ENCODE measurements around the gene MRPL17. TPM values are rescaled to one million over a fixed set of nuclear protein-coding genes. Genes with fewer than 3 reads are reported as not detected.

Gene MRPL17
- total and polyA plus RNA-seq, 9 of the 15 experiments (the other 6 are each of a cell fraction or from before 2014, with no cell fraction given), result 33.9 to 81.6 (median 43.9) TPM

- TF ChIP-seq NR2F6 (CRISPR knock-in tag; IDR thresholded peaks at IDR 0.05), result no peak
- TF ChIP-seq CLOCK (CRISPR knock-in tag; IDR thresholded peaks at IDR 0.05; ENCODE audit: borderline replicate concordance), result no peak
- no peak for TF ChIP-seq ZKSCAN1 (IDR thresholded peaks at IDR 0.05; ENCODE audit: low read depth, low read length)
- TF ChIP-seq CC2D1A (IDR thresholded peaks at IDR 0.05), result peak; percentile 46; the same call in 1 of the 2 replicates
- TF ChIP-seq FOXP1 (CRISPR knock-in tag; IDR thresholded peaks at IDR 0.05), result peak; percentile 91
- TF ChIP-seq ZNF133 (CRISPR knock-in tag; IDR thresholded peaks at IDR 0.05), result 0 out of 2 replicates have a peak, but pooled peaks have one; percentile 52
- TF ChIP-seq PPARD (CRISPR knock-in tag; IDR thresholded peaks at IDR 0.05), result no peak
- 0 out of 2 replicates have a peak, but pooled peaks have one; percentile 49 for TF ChIP-seq CBX1 (IDR thresholded peaks at IDR 0.05; ENCODE audit: low read depth)
- TF ChIP-seq, protein P1, sequence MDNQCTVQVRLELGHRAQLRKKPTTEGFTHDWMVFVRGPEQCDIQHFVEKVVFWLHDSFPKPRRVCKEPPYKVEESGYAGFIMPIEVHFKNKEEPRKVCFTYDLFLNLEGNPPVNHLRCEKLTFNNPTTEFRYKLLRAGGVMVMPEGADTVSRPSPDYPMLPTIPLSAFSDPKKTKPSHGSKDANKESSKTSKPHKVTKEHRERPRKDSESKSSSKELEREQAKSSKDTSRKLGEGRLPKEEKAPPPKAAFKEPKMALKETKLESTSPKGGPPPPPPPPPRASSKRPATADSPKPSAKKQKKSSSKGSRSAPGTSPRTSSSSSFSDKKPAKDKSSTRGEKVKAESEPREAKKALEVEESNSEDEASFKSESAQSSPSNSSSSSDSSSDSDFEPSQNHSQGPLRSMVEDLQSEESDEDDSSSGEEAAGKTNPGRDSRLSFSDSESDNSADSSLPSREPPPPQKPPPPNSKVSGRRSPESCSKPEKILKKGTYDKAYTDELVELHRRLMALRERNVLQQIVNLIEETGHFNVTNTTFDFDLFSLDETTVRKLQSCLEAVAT (IDR thresholded peaks at IDR 0.05), result peak; percentile 12 to 68; a peak in 2 of 4 replicates
- TF ChIP-seq, protein P2, sequence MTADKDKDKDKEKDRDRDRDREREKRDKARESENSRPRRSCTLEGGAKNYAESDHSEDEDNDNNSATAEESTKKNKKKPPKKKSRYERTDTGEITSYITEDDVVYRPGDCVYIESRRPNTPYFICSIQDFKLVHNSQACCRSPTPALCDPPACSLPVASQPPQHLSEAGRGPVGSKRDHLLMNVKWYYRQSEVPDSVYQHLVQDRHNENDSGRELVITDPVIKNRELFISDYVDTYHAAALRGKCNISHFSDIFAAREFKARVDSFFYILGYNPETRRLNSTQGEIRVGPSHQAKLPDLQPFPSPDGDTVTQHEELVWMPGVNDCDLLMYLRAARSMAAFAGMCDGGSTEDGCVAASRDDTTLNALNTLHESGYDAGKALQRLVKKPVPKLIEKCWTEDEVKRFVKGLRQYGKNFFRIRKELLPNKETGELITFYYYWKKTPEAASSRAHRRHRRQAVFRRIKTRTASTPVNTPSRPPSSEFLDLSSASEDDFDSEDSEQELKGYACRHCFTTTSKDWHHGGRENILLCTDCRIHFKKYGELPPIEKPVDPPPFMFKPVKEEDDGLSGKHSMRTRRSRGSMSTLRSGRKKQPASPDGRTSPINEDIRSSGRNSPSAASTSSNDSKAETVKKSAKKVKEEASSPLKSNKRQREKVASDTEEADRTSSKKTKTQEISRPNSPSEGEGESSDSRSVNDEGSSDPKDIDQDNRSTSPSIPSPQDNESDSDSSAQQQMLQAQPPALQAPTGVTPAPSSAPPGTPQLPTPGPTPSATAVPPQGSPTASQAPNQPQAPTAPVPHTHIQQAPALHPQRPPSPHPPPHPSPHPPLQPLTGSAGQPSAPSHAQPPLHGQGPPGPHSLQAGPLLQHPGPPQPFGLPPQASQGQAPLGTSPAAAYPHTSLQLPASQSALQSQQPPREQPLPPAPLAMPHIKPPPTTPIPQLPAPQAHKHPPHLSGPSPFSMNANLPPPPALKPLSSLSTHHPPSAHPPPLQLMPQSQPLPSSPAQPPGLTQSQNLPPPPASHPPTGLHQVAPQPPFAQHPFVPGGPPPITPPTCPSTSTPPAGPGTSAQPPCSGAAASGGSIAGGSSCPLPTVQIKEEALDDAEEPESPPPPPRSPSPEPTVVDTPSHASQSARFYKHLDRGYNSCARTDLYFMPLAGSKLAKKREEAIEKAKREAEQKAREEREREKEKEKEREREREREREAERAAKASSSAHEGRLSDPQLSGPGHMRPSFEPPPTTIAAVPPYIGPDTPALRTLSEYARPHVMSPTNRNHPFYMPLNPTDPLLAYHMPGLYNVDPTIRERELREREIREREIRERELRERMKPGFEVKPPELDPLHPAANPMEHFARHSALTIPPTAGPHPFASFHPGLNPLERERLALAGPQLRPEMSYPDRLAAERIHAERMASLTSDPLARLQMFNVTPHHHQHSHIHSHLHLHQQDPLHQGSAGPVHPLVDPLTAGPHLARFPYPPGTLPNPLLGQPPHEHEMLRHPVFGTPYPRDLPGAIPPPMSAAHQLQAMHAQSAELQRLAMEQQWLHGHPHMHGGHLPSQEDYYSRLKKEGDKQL (CRISPR knock-in tag; IDR thresholded peaks at IDR 0.05; ENCODE audit: borderline replicate concordance), result no peak
- TF ChIP-seq SRF (CRISPR knock-in tag; IDR thresholded peaks at IDR 0.05), result peak in 1 of 2 experiments; percentile 70; a peak in 1 of 4 replicates
- TF ChIP-seq, protein P3, sequence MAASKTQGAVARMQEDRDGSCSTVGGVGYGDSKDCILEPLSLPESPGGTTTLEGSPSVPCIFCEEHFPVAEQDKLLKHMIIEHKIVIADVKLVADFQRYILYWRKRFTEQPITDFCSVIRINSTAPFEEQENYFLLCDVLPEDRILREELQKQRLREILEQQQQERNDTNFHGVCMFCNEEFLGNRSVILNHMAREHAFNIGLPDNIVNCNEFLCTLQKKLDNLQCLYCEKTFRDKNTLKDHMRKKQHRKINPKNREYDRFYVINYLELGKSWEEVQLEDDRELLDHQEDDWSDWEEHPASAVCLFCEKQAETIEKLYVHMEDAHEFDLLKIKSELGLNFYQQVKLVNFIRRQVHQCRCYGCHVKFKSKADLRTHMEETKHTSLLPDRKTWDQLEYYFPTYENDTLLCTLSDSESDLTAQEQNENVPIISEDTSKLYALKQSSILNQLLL (CRISPR knock-in tag; IDR thresholded peaks at IDR 0.05; ENCODE audit: borderline replicate concordance), result no peak
- TF ChIP-seq BRCA1 (IDR thresholded peaks at IDR 0.05), result no peak
- 0 out of 2 replicates have a peak, but pooled peaks have one; percentile 91 for TF ChIP-seq BRCA1 (CRISPR knock-in tag; IDR thresholded peaks at IDR 0.05)
- TF ChIP-seq ATF7 (IDR thresholded peaks at IDR 0.05), result peak; percentile 86
Measured at GRCh38 chr11:6682936-6683861, at the start of gene MRPL17 (continued).

Measured in K562 (cell line).